ENCODE measurements around the gene IPMK.
"Not testable (repeated sequence)": the region's sequence is repeated elsewhere in the genome, so short reads cannot be mapped to it uniquely, and the experiment has no call there.

Gene IPMK

DNA sequence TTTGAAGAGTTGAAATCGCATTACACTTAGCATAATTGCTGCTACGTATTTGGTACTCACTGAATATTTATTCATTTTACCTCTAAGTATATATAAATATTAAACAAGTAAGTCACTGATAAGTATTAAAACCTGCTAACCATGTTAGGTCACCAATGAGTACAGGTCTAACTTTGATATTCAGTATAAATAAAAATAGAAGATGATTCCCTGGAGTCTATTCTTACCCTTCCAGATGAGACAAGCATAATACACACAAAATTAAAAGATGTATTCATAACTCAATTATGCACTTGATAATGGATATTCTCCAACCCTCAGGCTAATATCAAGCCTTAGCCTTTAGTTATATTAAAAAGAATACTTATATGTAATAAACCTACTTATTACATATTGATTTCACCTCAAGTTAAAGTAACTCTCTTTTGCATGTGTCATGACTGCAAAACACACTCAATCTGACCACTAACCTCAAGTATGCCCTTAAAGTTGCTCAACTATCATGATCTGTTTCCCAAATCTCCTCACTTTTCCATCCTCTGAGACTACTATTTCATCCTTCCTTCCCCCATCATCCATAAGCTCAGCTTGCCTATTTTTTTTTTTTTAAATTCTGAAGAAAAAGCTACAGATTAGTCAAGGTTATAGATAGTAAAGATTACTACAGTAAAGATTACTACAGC lies 46.8 kb downstream of the IPMK start:
- no peak for DNase-seq (ENCODE audit: low read depth in 2 of 2)

DNA sequence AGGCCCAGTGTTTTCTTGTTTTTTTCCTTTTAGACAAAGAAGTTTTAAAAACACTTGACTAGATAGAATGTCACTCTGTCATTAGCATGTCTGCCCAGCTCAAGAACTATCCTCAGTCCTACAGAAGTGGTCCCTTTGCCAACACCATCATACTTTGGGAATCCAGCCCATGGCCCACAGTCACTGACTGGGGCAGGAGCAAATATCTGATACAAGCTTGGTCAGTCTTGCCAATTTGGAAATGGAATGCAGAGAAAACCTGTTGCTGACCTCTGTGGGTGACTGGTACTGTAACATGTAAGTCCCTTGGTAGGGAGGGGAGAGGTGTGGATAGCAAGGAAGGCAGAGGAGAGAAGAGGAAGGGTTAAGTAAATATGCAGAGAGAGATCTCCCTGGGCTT lies 47.8 kb downstream of the IPMK start:
- DNase-seq (ENCODE audit: low read depth in 2 of 2) = no peak

- no peak for DNase-seq (ENCODE audit: low read depth in 2 of 2)
Measured at GRCh38 chr10:58217612-58218011, 50.1 kb downstream of the IPMK start.

- no peak for DNase-seq (ENCODE audit: low read depth in 2 of 2)
Measured at GRCh38 chr10:58212622-58213021, 55.1 kb downstream of the IPMK start.

DNA sequence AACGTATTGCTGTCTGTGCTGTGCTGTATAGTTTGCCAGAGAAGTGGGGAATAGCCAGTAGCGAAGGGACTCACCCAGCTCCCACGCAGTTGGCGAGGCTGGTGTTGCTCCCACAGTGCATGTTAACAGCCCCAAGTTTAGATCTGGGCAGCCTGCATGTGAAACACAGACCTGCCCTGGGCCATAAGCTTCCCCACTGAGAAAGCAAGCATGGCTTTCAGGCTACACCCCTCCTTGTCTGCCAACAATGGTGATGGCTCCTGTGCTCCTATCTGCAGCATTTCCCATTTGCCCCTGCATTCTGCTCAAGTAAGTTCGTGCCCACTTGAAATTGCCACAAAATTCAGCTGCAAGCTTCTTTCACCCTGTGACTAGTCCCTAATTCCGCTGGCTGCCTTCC lies 57.5 kb downstream of the IPMK start:
- no peak for DNase-seq (ENCODE audit: low read depth in 2 of 2)

DNA sequence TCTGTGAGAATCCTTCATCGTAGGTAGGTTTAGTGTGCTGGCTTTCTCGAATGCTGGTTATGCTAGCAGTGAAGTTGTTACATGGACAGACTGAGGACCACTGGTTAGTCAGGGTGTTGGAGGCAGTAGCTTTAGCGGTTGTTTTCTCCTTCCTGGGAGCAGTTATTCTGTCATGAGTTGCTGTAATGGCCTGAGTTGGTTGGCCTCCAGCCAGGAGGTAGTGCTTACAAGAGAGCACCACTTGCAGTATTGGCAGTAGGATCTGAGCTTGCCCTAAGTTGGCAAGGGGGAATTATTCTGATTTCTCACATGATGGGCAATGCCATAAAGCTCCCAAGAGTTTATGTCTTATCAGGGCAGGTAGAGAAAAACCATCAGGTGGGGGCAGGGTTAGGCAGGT lies 58.0 kb downstream of the IPMK start:
- DNase-seq (ENCODE audit: low read depth in 2 of 2) = no peak

- DNase-seq (ENCODE audit: low read depth in 2 of 2) = no peak
Measured at GRCh38 chr10:58206251-58206650, 61.4 kb downstream of the IPMK start.

- no peak for DNase-seq (ENCODE audit: low read depth in 2 of 2)
Measured at GRCh38 chr10:58201704-58202103, 66.0 kb downstream of the IPMK start.

DNA sequence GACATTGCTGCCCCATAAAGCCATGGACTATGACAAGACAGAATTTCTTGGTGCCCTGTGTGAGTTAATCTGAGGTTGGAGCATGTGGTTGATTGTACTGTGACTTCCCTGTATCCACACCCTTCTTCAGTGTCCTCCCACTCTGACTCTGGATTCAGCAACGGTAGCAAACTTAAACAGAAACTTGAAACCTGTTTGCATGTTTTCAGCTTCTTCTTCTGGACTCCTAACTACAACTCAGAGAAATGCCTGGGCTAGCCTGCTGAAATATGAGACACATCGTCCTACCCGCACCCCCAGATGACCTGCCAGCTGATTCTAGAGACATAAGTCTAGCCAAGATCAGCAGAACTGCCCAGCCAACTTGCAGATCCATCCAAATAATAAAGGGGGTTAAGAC lies 78.4 kb downstream of the IPMK start:
- DNase-seq (ENCODE audit: low read depth in 2 of 2) = no peak

- no peak for DNase-seq (ENCODE audit: low read depth in 2 of 2)
Measured at GRCh38 chr10:58184120-58184670, 83.5 kb downstream of the IPMK start.

GRCh38 chr10:58180666-58181065 lies 87.0 kb downstream of the IPMK start:
- no peak for DNase-seq (ENCODE audit: low read depth in 2 of 2)

- no peak for DNase-seq (ENCODE audit: low read depth in 2 of 2)
Measured at GRCh38 chr10:58179238-58179637, 88.5 kb downstream of the IPMK start.

- DNase-seq (ENCODE audit: low read depth in 2 of 2) = no peak
Measured at GRCh38 chr10:58178811-58179210, 88.9 kb downstream of the IPMK start.

DNA sequence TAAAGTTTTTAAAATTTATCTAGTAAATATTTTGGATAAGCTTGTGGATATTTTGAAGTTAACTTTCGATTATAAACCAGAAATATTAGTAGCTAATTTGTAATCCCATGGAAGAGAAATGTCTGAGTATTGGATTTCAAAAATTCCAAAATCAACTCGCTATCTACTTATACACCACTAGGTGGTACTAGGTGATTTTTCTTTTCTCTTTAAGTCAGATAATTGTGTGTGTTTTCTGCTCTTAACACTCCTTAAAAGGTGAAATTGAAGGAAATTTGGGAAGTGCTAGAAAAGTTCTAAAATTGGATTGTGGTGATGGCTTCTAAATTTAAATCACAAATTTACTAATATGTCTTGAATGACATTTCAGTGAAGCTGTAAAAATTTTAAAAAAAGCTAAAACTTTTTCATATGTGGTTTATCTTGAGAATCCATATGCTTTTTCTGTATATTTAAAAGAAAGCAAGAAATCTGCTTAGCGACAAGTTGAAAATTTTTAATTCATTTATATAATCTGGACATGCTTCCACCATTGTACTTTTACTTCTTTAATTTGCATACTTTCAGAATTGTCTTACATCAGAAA lies 90.2 kb downstream of the IPMK start:
- no peak for DNase-seq (ENCODE audit: low read depth in 2 of 2)

DNA sequence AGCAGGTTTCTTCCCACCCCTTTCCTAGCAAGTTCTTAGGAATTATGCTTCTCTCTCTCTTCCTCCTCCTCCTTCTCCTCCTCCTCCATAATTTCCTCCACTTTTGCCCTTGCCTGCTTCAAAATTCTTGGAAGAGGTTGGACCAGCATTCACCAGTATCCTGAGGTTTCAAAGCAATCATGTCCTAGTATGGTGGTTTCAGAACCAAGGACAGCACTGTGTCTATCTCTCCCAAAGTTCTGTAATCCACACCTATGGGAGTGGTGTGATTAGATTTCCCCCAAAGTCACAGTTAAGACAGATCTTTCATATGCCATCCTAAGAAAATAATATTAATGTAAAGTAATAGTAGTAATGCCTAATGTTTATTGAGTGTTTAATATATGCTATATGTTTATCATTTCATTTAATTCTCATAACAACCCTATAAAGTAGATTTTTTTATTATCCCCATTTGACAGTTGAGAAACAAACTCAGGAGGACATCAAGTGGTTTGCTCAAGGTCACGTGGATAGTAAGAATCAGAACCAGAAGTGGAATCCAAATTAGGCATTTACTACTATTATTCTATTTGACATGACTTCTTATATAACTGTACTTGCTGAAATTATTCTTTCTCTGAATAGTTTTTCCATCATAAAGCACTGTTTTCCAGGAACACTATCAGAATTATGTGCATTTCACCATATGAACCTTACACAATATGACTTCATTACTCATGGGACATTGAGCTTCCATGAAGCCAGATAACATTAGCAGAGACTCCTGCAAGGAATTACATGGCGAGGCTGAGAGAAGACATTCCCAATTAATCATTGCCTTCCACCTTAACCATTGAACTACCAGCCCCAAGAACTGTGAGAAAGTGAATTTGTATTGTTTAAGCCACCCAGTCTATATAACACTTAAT lies 91.4 kb downstream of the IPMK start:
- no peak for DNase-seq (ENCODE audit: low read depth in 2 of 2)

GRCh38 chr10:58174831-58175230 lies 92.9 kb downstream of the IPMK start:
- no peak for DNase-seq (ENCODE audit: low read depth in 2 of 2)

DNA sequence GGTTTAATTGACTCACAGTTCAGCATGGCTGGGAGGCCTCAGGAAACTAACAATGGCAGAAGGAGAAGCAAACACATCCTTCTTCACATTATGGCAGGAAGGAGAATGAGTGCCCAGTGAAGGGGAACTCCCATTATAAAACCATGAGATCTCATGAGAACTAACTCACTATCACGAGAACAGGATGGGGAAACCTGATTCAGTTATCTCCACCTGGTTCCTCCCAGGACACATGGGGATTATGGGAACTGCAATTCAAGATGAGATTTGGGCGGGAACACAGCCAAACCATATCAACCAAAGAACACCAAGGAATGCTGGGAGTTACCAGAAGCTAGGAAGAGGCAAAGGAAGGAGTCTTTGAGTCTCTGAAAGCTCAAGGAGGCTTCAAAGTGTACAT lies 94.3 kb downstream of the IPMK start:
- DNase-seq (ENCODE audit: low read depth in 2 of 2) = no peak

GRCh38 chr10:58171146-58171545 lies 96.5 kb downstream of the IPMK start:
- DNase-seq (ENCODE audit: low read depth in 2 of 2) = no peak

DNA sequence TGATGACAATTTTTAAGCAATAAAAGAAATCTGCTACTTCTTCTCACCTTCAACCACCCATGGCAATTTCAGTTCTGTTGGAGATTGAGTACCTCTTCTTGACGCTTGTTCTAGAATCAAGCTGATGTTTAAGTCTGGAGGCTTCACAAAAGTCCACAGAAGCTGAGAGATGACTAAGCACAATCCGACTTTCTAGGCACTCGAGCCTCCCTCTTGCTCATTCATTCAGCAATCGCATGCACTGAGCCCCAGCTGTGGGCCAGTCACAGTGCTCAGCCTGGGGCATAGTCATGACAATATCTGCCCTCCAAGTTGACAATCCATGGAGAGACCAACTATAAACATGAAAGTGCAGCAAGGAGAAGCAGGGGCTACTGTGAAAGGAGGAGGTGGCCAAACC lies 103.2 kb downstream of the IPMK start:
- DNase-seq (ENCODE audit: low read depth in 2 of 2) = no peak

- DNase-seq (ENCODE audit: low read depth in 2 of 2) = no peak
Measured at GRCh38 chr10:58158806-58159205, 108.9 kb downstream of the IPMK start.

DNA sequence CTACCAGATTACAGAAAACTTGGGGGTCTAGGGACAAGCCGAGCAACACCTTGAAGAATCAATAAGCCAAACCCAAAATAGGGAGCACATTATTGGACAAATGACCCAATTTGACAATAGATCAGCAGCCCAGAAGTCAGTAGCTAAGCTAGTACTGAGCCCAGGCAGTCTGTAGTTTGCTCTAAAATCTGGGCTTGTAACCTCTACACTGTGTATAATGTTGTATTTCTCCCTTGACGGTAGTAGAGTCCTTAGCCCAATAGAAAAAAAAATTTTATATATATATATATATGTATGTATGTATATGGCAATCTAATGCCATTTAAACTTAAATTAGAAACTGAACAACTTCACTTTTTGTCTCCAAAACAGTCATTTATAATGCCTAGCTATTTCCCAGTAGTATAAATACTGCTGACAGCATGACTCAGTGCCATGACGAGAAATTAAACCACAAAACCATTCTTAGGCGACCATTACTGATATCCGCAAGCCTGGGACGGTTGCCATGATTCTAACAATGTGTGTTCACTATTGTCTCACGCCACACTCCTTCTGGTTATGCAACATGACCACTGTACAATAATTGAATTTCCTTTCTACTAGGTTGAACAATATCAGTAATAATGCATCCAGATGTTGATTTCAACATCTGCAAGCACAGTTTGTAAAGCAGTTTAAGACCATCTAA lies 110.5 kb downstream of the IPMK start:
- DNase-seq (ENCODE audit: low read depth in 2 of 2) = no peak

DNA sequence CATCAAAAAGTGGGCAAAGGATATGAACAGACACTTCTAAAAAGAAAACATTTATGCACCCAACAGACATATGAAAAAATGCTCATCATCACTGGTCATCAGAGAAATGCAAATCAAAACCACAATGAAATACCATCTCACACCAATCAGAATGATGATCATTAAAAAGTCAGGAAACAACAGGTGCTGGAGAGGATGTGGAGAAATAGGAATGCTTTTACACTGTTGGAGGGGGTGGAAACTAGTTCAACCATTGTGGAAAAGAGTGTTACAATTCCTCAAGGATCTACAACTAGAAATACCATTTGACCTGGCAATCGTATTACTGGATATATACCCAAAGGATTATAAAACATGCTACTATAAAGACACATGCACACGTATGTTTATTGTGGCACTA lies 111.8 kb downstream of the IPMK start:
- not testable (repeated sequence) for DNase-seq (ENCODE audit: low read depth in 2 of 2)

Data from stimulated activated CD4-positive, alpha-beta T cell treated with anti-CD3 and anti-CD28 coated beads, Interleukin-15, amount 100 ng/mL, for 48 hours (primary cell).